Measurements from ENCODE around the gene PIERCE2. TPM values are rescaled to one million over a fixed set of nuclear protein-coding genes. Genes with fewer than 3 reads are reported as not detected.

Gene PIERCE2
- total and polyA plus RNA-seq, 2 donors (not counting 3 experiments of a cell fraction or from before 2014, with no cell fraction given) = 1.4 to 2.3 TPM

- Histone ChIP-seq H3K79me2 (ENCODE audit: control insufficient read depth, insufficient read depth, low read length) (no peaks in the 10 kb centered on the region), H3K27ac (ENCODE audit: insufficient read depth, low read depth, low read length) (no peak overlapping the region), H3K4me2 (ENCODE audit: insufficient read depth, low read length) (no peak overlapping the region), H3K9me1 (replicated peaks; ENCODE audit: control insufficient read depth, extremely low read depth, insufficient read depth, low read length) (no peaks in the 10 kb centered on the region), H4K20me1 (replicated peaks; ENCODE audit: control insufficient read depth, extremely low read depth, insufficient read depth, low read length) (no peaks in the 10 kb centered on the region), H3K9me3 (replicated peaks; ENCODE audit: control insufficient read depth, insufficient read depth, low read length) (no peaks in the 10 kb centered on the region), H3K4me3 (replicated peaks in 1 of 3; ENCODE audit: insufficient read depth in 1 of 3, low read depth in 1 of 3, low read length in 3 of 3) (no peak overlapping the region), H3K27me3 (ENCODE audit: control insufficient read depth in 2 of 2, insufficient read depth in 2 of 2, low read length in 2 of 2) (no peaks in the 10 kb centered on the region), H2AFZ (ENCODE audit: low read depth, low read length) (no peak overlapping the region), H3K36me3 (ENCODE audit: control insufficient read depth in 2 of 2, extremely low read depth in 1 of 2, insufficient read depth in 2 of 2, low read length in 2 of 2) (peaks cover 0 to 2% of the 10 kb centered on the region in 2 experiments), H3K4me1 (ENCODE audit: control insufficient read depth, extremely low read depth, insufficient read depth, low read length) (no peaks in the 10 kb centered on the region), H3K9ac (replicated peaks; ENCODE audit: extremely low read depth, insufficient read depth, low read length) (no peak overlapping the region)
- no peak for FAIRE-seq
- ChIA-PET POLR2A (interaction anchor here (0.6 kb wide), 1 partner anchor 130 kb away, joined by 3 read pairs; no protein-coding TSS in a partner anchor), CTCF (no interaction called here)
- TF ChIP-seq, protein P1, sequence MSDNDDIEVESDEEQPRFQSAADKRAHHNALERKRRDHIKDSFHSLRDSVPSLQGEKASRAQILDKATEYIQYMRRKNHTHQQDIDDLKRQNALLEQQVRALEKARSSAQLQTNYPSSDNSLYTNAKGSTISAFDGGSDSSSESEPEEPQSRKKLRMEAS (IDR thresholded peaks at IDR 0.05; ENCODE audit: insufficient read depth, insufficient read length) = no peak
- TF ChIP-seq GATA2 (IDR thresholded peaks at IDR 0.05; ENCODE audit: insufficient read depth, insufficient read length, low read depth, low read length) (no peak), POLR2A (IDR thresholded peaks at IDR 0.05; ENCODE audit: low read depth, low read length) (no peak), CTCF (IDR thresholded peaks at IDR 0.05; ENCODE audit: extremely low read depth in 1 of 2, insufficient read depth in 1 of 2, low read depth in 1 of 2, low read length in 2 of 2) (no peak), JUN (IDR thresholded peaks at IDR 0.05; ENCODE audit: borderline replicate concordance, insufficient read depth, insufficient read length, low read depth) (no peak), POLR2AphosphoS5 (IDR thresholded peaks at IDR 0.05; ENCODE audit: insufficient read depth, low read depth, low read length) (no peak), EZH2 (IDR thresholded peaks at IDR 0.05; ENCODE audit: borderline replicate concordance, low read depth, low read length, severe bottlenecking) (no peak), FOS (IDR thresholded peaks at IDR 0.05; ENCODE audit: borderline replicate concordance, insufficient read depth, low read length) (no peak), MYC (IDR thresholded peaks at IDR 0.05; ENCODE audit: low read depth, low read length) (no peak)
- dilution Hi-C loops (cut with MboI; ENCODE audit: extremely low pct_ligation_motif_present, low sequenced_read_pairs) (no loop called here), intact Hi-C loops (cut with micrococcal nuclease) (no loop called here)
- DNase-seq (ENCODE audit: low read depth, low spot score) = no peak
- BruUV-seq (replicated peaks) = no TSS peak
These were observed 26.7 kb upstream of the PIERCE2 start for GRCh38 chr15:55381595-55381994.
